IMR-90 (cell line): ENCODE data around the gene SYT8.

Experiments
- CTCF ChIP-seq: conservative IDR thresholded peaks from 2 replicates; pipeline ENCODE4 v1.5.1; 2012; ENCODE audit warnings: mild to moderate bottlenecking, low read depth, low read length, improper control_type of control experiment
- MAFK ChIP-seq: IDR thresholded peaks from 2 replicates; pipeline ENCODE4 v1.6.1; 2012; ENCODE audit warnings: low read depth, low read length, improper control_type of control experiment
- POLR2A ChIP-seq: IDR thresholded peaks from 2 replicates; pipeline ENCODE4 v1.6.1; 2012; ENCODE audit warnings: mild to moderate bottlenecking, low read depth, low read length

- TF ChIP-seq CTCF (no peak), MAFK (no peak), POLR2A (no peak)
Observed at GRCh38 chr11:1864831-1865665, 30.3 kb downstream of the SYT8 start.
